Ecto neural progenitor cell (in vitro differentiated cells): ENCODE results near the gene STUM.

Experiments used
- DNase-seq: peaks from one replicate; pipeline ENCODE4 v3.0.0-alpha.2; 2018; ENCODE audit warnings: low spot score

The STUM gene

GRCh38 chr1:226562989-226563388, 14.4 kb downstream of the STUM start:
- no peak for DNase-seq

- DNase-seq, result no peak
Measured at GRCh38 chr1:226563666-226564065, 15.1 kb downstream of the STUM start.

GRCh38 chr1:226565476-226565875, 16.9 kb downstream of the STUM start:
- no peak for DNase-seq

- no peak for DNase-seq
Measured at GRCh38 chr1:226566234-226566633, 17.7 kb downstream of the STUM start.

- DNase-seq, result no peak
Measured at GRCh38 chr1:226566760-226567159, 18.2 kb downstream of the STUM start.

- no peak for DNase-seq
Measured at GRCh38 chr1:226568077-226568831, 19.7 kb downstream of the STUM start.

- DNase-seq, result no peak
Measured at GRCh38 chr1:226568975-226569741, 20.6 kb downstream of the STUM start.

GRCh38 chr1:226569879-226570547, 21.4 kb downstream of the STUM start:
- DNase-seq, result peak; percentile 76

- no peak for DNase-seq
Measured at GRCh38 chr1:226571893-226572292, 23.3 kb downstream of the STUM start.

- DNase-seq, result no peak
Measured at GRCh38 chr1:226572325-226572726, 23.8 kb downstream of the STUM start.

- DNase-seq, result no peak
Measured at GRCh38 chr1:226574044-226574443, 25.5 kb downstream of the STUM start.

GRCh38 chr1:226574591-226575435, 26.2 kb downstream of the STUM start:
- no peak for DNase-seq

- DNase-seq, result no peak
Measured at GRCh38 chr1:226575436-226575720, 26.8 kb downstream of the STUM start.

- no peak for DNase-seq
Measured at GRCh38 chr1:226575739-226576378, 27.3 kb downstream of the STUM start.

GRCh38 chr1:226576601-226577000, 28.0 kb downstream of the STUM start:
- no peak for DNase-seq

GRCh38 chr1:226577401-226578180, 29.0 kb downstream of the STUM start:
- peak; percentile 53 for DNase-seq

- DNase-seq, result no peak
Measured at GRCh38 chr1:226578946-226579578, 30.5 kb downstream of the STUM start.

GRCh38 chr1:226579781-226580323, 31.3 kb downstream of the STUM start:
- no peak for DNase-seq

GRCh38 chr1:226580625-226581270, 32.2 kb downstream of the STUM start:
- DNase-seq, result no peak
